B cell (primary cell): ENCODE data around the gene SETBP1. TPM values are rescaled to one million over a fixed set of nuclear protein-coding genes. Genes with fewer than 3 reads are reported as not detected.

Experiments
- ATAC-seq: fragments of 200-7000 bp; cut with Tn5 transposase; one replicate; pipeline ENCODE4 v1.10.0; 2021; ENCODE audit warnings: low read depth, mild to moderate bottlenecking, moderate number of reproducible peaks, moderate library complexity
- CTCF ChIA-PET: fragments of 350-600 bp; sonication (Branson Sonifier 250); formaldehyde crosslinking; loops from one replicate; lab custom pipeline; 2021; ENCODE audit warnings: antibody characterized with exemption, inconsistent platforms; lab: Charles Lee
- POLR2A ChIA-PET: fragments of 350-600 bp; sonication (Branson Sonifier 250); formaldehyde crosslinking; loops from one replicate; lab custom pipeline; 2021; ENCODE audit warnings: antibody characterized with exemption; lab: Charles Lee
- DNase-seq: peaks from one replicate; pipeline ENCODE4 v3.0.0; 2013
- H2AFZ ChIP-seq: 2 replicates; pipeline ENCODE4 v1.6.1; 2012; ENCODE audit warnings: mild to moderate bottlenecking, low read depth, low read length; ENCODE audit not compliant: insufficient read depth, poor library complexity, severe bottlenecking
- H3K27ac ChIP-seq, 2 donors: 1 replicate in 1 of 2; 2 replicates in 1 of 2; pipeline ENCODE4 v1.5.1; 2012 to 2013; ENCODE audit warnings: low read length in 2 of 2, mild to moderate bottlenecking in 2 of 2, moderate library complexity in 1 of 2
- H3K27me3 ChIP-seq, 4 experiments: fragments of 200-600 bp in 1 of 4; sonication (generic) in 1 of 4; replicated peaks in 1 of 4; 1 replicate in 2 of 4; 2 replicates in 2 of 4; pipeline versions ENCODE4 v1.6.1 to v1.7.0; 2013 to 2016; ENCODE audit warnings: low read length in 3 of 4, mild to moderate bottlenecking in 2 of 4, mixed read lengths in 1 of 4, moderate library complexity in 1 of 4; ENCODE audit not compliant: insufficient read depth in 4 of 4, control insufficient read depth in 3 of 4; ENCODE audit errors: control extremely low read depth in 1 of 4
- H3K36me3 ChIP-seq, 2 experiments: replicated peaks in 1 of 2; 1 replicate in 1 of 2; 2 replicates in 1 of 2; pipeline versions ENCODE4 v1.6.1 to v1.7.1; 2013; ENCODE audit warnings: low read length in 1 of 2; ENCODE audit not compliant: insufficient read depth in 2 of 2, control insufficient read depth in 1 of 2; ENCODE audit errors: control extremely low read depth in 1 of 2, extremely low read depth in 1 of 2
- H3K4me1 ChIP-seq, 2 donors: fragments of 200-600 bp in 1 of 2; sonication (generic) in 1 of 2; 1 replicate in 1 of 2; 2 replicates in 1 of 2; pipeline versions ENCODE4 v1.5.1 to v1.6.1; 2013 to 2017; ENCODE audit warnings: low read length in 2 of 2; ENCODE audit not compliant: control insufficient read depth in 2 of 2, insufficient read depth in 2 of 2
- H3K4me2 ChIP-seq: replicated peaks from 2 replicates; pipeline ENCODE3; 2012; ENCODE audit warnings: mild to moderate bottlenecking, low read depth, low read length; ENCODE audit not compliant: poor library complexity, severe bottlenecking
- H3K4me3 ChIP-seq, 5 experiments: fragments of 200-600 bp in 1 of 5; sonication (generic) in 1 of 5; 1 replicate in 3 of 5; 2 replicates in 2 of 5; pipeline versions ENCODE4 v1.5.1 to v1.7.0; 2011 to 2016; ENCODE audit warnings: low read length in 4 of 5, mild to moderate bottlenecking in 4 of 5, low read depth in 2 of 5, control low read depth in 1 of 5, moderate library complexity in 1 of 5; ENCODE audit not compliant: insufficient read depth in 1 of 5; ENCODE audit errors: control extremely low read depth in 1 of 5, extremely low read depth in 1 of 5
- H3K79me2 ChIP-seq: fragments of 200-600 bp; sonication (generic); one replicate; pipeline ENCODE4 v1.6.0; 2016; ENCODE audit warnings: low read length; ENCODE audit not compliant: control insufficient read depth, insufficient read depth
- H3K9ac ChIP-seq: fragments of 200-600 bp; sonication (generic); 2 replicates; pipeline ENCODE4 v1.6.1; 2017; ENCODE audit warnings: mild to moderate bottlenecking, low read length, moderate library complexity
- H3K9me3 ChIP-seq, 3 donors: one replicate each; pipeline versions ENCODE4 v1.6.1 to v1.7.1; 2013; ENCODE audit warnings: low read length in 2 of 3; ENCODE audit not compliant: control insufficient read depth in 2 of 3, insufficient read depth in 1 of 3; ENCODE audit errors: control extremely low read depth in 1 of 3
- H4K20me1 ChIP-seq: 2 replicates; pipeline ENCODE4 v1.6.0; 2012; ENCODE audit warnings: mild to moderate bottlenecking, low read length; ENCODE audit not compliant: insufficient read depth, control insufficient read depth, poor library complexity, severe bottlenecking
- H3K27ac Mint-ChIP-seq: one replicate; pipeline ENCODE4 v1.8.0; 2021; ENCODE audit warnings: mixed read lengths
- H3K27me3 Mint-ChIP-seq: one replicate; pipeline ENCODE4 v1.8.0; 2021; ENCODE audit warnings: mixed read lengths
- H3K4me1 Mint-ChIP-seq: one replicate; pipeline ENCODE4 v1.8.0; 2021; ENCODE audit warnings: mixed read lengths
- H3K4me3 Mint-ChIP-seq: one replicate; pipeline ENCODE4 v1.8.0; 2021; ENCODE audit warnings: mixed read lengths
- H3K9me3 Mint-ChIP-seq: one replicate; pipeline ENCODE4 v1.8.0; 2022; ENCODE audit warnings: mixed read lengths; ENCODE audit not compliant: insufficient read depth
- CTCF ChIP-seq: fragments of 200-600 bp; IDR thresholded peaks from one replicate; pipeline ENCODE4 v1.8.0; 2022; ENCODE audit warnings: antibody characterized with exemption, mild to moderate bottlenecking
- EZH2 ChIP-seq: IDR thresholded peaks from 2 replicates; pipeline ENCODE4 v1.6.1; 2012; ENCODE audit warnings: borderline replicate concordance, low read depth, mild to moderate bottlenecking, moderate library complexity, low read length; ENCODE audit not compliant: insufficient read depth, poor library complexity, severe bottlenecking
- WGBS: methylation state at CpG from one replicate; pipeline ENCODE4 v1.1.5; 2013; ENCODE audit warnings: missing lambda C conversion rate; ENCODE audit not compliant: insufficient coverage; 5-methylcytosine and 5-hydroxymethylcytosine counted together
- intact Hi-C: fragments of 100-400 bp; cut with micrococcal nuclease; formaldehyde crosslinking; loops from one replicate; pipeline ENCODE4 v1.10.0; 2022
- polyA plus RNA-seq: library from polyadenylated mRNA; depleted of rRNA; stranded (reverse); fragments of >200 nt; gene quantifications from 2 replicates; pipeline ENCODE4 v1.2.3, GENCODE V29; 2012
- total RNA-seq, 2 donors: library from RNA; stranded (reverse); fragments of 120-200 nt in 1 of 2; gene quantifications; 1 replicate in 1 of 2; 2 replicates in 1 of 2; pipeline versions ENCODE4 v1.2.3 to v1.2.4, GENCODE V29; 2013 to 2022

Gene SETBP1
- total and polyA plus RNA-seq, 2 donors (not counting 1 experiment from before 2014, with no cell fraction given): 15.1 to 129 TPM

- Histone ChIP-seq H3K36me3 (peaks cover 0 to 6% of the 10 kb centered on the region in 2 experiments), H3K27me3 (no peaks in the 10 kb centered on the region), H3K79me2 (peaks cover 98% of the 10 kb centered on the region), H3K4me1 (peaks cover 36 to 53% of the 10 kb centered on the region in 2 donors), H3K9ac (no peak overlapping the region), H4K20me1 (peaks cover 33% of the 10 kb centered on the region), H3K4me3 (no peak overlapping the region), H3K4me2 (no peak overlapping the region), H2AFZ (no peak overlapping the region), H3K9me3 (no peaks in the 10 kb centered on the region), H3K27ac (no peak overlapping the region)
- ATAC-seq: no peak
- 83% methylated on average over 3 of the region's 4 CpGs for WGBS
- Mint-ChIP-seq H3K27ac (peak overlapping the region; percentile 23), H3K9me3 (no peaks in the 10 kb centered on the region), H3K4me1 (peaks cover 83% of the 10 kb centered on the region), H3K4me3 (no peak overlapping the region), H3K27me3 (no peaks in the 10 kb centered on the region)
- no peak for DNase-seq
- intact Hi-C loops: no loop called here
- ChIA-PET POLR2A (no interaction called here), CTCF (interaction anchor here (0.9 kb wide), 2 partner anchors 14 to 523 kb away, joined by 3 to 4 read pairs; no protein-coding TSS in a partner anchor)
- TF ChIP-seq EZH2: no peak
- TF ChIP-seq CTCF: no peak
Observed at GRCh38 chr18:44693030-44693784, 12.5 kb downstream of the SETBP1 start.

DNA sequence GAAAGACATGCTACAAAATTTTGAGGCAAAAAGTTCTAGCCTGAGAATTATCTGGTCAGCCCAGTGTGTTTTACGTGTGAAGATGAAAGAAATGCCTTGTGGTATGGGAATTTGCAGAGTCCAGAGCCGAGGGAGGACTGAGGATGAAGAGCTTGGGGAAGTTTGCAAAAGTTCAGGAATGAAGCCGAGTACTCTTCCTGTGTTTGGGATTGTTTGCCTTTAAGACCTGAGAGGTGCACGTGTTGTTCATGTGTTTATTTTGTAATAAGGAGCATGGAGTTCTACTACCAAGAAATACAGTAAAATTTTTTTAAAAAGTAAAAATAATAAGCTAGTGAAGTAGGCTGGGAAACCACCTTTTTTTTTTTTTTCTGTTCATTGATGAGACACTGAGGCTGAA is 14.8 kb downstream of the SETBP1 start:
- Histone ChIP-seq H3K4me1 (peaks cover 44 to 62% of the 10 kb centered on the region in 2 donors), H3K36me3 (peaks cover 0 to 6% of the 10 kb centered on the region in 2 experiments), H3K9me3 (no peaks in the 10 kb centered on the region), H3K9ac (no peak overlapping the region), H3K4me3 (no peak overlapping the region), H2AFZ (no peak overlapping the region), H3K4me2 (no peak overlapping the region), H3K79me2 (peaks cover 83% of the 10 kb centered on the region), H3K27ac (no peak overlapping the region), H4K20me1 (peaks cover 19% of the 10 kb centered on the region), H3K27me3 (no peaks in the 10 kb centered on the region)
- DNase-seq: no peak
- CTCF ChIA-PET: interaction anchor here (0.7 to 0.8 kb wide), 2 partner anchors 13 to 17 kb away, joined by 3 read pairs; no protein-coding TSS in a partner anchor
- TF ChIP-seq EZH2 (no peak), CTCF (no peak)
- intact Hi-C loops: no loop called here
- H3K27me3 Mint-ChIP-seq: no peaks in the 10 kb centered on the region
- peaks cover 85% of the 10 kb centered on the region for H3K4me1 Mint-ChIP-seq
- POLR2A ChIA-PET: no interaction called here
- no peak for ATAC-seq
- WGBS: 100% methylated on average over 2 of the region's 4 CpGs
- peak overlapping the region; percentile 50 for H3K27ac Mint-ChIP-seq
- no peak overlapping the region for H3K4me3 Mint-ChIP-seq
- no peaks in the 10 kb centered on the region for H3K9me3 Mint-ChIP-seq
